GM12873 (cell line): ENCODE measurements around the gene TENT4A.

Source experiments
- CTCF ChIP-seq: IDR thresholded peaks from 2 replicates; pipeline ENCODE4 v1.5.1; 2012; ENCODE audit warnings: low read depth, mild to moderate bottlenecking, moderate library complexity, low read length, control low read depth; ENCODE audit not compliant: insufficient read depth; ENCODE audit errors: missing control alignments

Gene TENT4A

GRCh38 chr5:6754766-6755165, 41.5 kb downstream of the TENT4A start:
- no peak for TF ChIP-seq CTCF

- TF ChIP-seq CTCF, result no peak
Observed at GRCh38 chr5:6755519-6755918, 42.3 kb downstream of the TENT4A start.

- no peak for TF ChIP-seq CTCF
Observed at GRCh38 chr5:6755941-6756340, 42.7 kb downstream of the TENT4A start.

GRCh38 chr5:6757414-6757969, 44.3 kb downstream of the TENT4A start:
- no peak for TF ChIP-seq CTCF

- no peak for TF ChIP-seq CTCF
Observed at GRCh38 chr5:6758236-6758635, 45.0 kb downstream of the TENT4A start.

- TF ChIP-seq CTCF, result no peak
Observed at GRCh38 chr5:6758706-6759105, 45.5 kb downstream of the TENT4A start.

GRCh38 chr5:6759401-6759800, 46.2 kb downstream of the TENT4A start:
- TF ChIP-seq CTCF, result no peak

- no peak for TF ChIP-seq CTCF
Observed at GRCh38 chr5:6759983-6760382, 46.8 kb downstream of the TENT4A start.
